Transverse colon (tissue), 4 donors: ENCODE measurements around the gene WNT4. TPM values are rescaled to one million over a fixed set of nuclear protein-coding genes. Genes with fewer than 3 reads are reported as not detected.

Source experiments
- DNase-seq: peaks from one replicate; pipeline ENCODE4 v3.0.0-alpha.2; 2019
- H3K27ac ChIP-seq, 4 donors: fragments of 200-600 bp; sonication (generic); 2 replicates each; pipeline ENCODE4 v1.5.1; 2016 to 2018; ENCODE audit warnings: inconsistent platforms in 4 of 4
- H3K27me3 ChIP-seq: fragments of 200-600 bp; sonication (generic); 2 replicates; pipeline ENCODE4 v1.5.1; 2017; ENCODE audit warnings: inconsistent platforms
- H3K36me3 ChIP-seq, 4 donors: fragments of 200-600 bp; sonication (generic); 2 replicates each; pipeline ENCODE4 v1.5.1; 2017 to 2019; ENCODE audit warnings: inconsistent platforms in 4 of 4
- H3K4me1 ChIP-seq, 4 donors: fragments of 200-600 bp; sonication (generic); 2 replicates each; pipeline ENCODE4 v1.5.1; 2017 to 2020; ENCODE audit warnings: inconsistent platforms in 4 of 4
- H3K4me3 ChIP-seq, 4 donors: fragments of 200-600 bp; sonication (generic); 1 replicate in 1 of 4; 2 replicates in 3 of 4; pipeline versions ENCODE4 v1.5.1 to v1.6.1; 2017 to 2019; ENCODE audit warnings: inconsistent platforms in 4 of 4
- H3K9me3 ChIP-seq, 2 donors: fragments of 200-600 bp; sonication (generic); 2 replicates each; pipeline ENCODE4 v1.5.1; 2017 to 2019; ENCODE audit warnings: inconsistent platforms in 2 of 2
- CTCF ChIP-seq, 5 experiments: fragments of 200-600 bp in 3 of 5; fragments of 450-650 bp in 2 of 5; sonication (generic) in 3 of 5; IDR thresholded peaks; 1 replicate in 2 of 5; 2 replicates in 3 of 5; pipeline ENCODE4 v1.5.1; 2016 to 2017; ENCODE audit warnings: antibody characterized with exemption in 5 of 5, inconsistent platforms in 3 of 5, mild to moderate bottlenecking in 2 of 5, moderate library complexity in 1 of 5
- EP300 ChIP-seq: sonication (generic); formaldehyde crosslinking; IDR thresholded peaks from one replicate; pipeline ENCODE4 v1.6.1; 2017; ENCODE audit warnings: antibody characterized with exemption, low read depth
- POLR2A ChIP-seq: fragments of 450-650 bp; IDR thresholded peaks from one replicate; pipeline ENCODE4 v1.6.1; 2016; ENCODE audit warnings: antibody characterized with exemption, mild to moderate bottlenecking, moderate library complexity
- POLR2AphosphoS5 ChIP-seq, 3 donors: sonication (generic); formaldehyde crosslinking; IDR thresholded peaks; one replicate each; pipeline ENCODE4 v1.6.1; 2016; ENCODE audit warnings: antibody characterized with exemption in 3 of 3
- WGBS, 2 donors: methylation state at CpG; one replicate each; pipeline ENCODE4 v1.1.5; 2018; ENCODE audit warnings: low coverage in 1 of 2; 5-methylcytosine and 5-hydroxymethylcytosine counted together
- in situ Hi-C, 4 donors: fragments of 200-750 bp; cut with MboI; loops; one replicate each; pipeline versions ENCODE4 v1.15.0 to v1.15.1; 2017; ENCODE audit warnings: low sequenced_read_pairs in 3 of 4, low pct_ligation_motif_present in 1 of 4, low pct_unique_long_range_greater_than_20kb in 1 of 4
- intact Hi-C: fragments of 100-400 bp; cut with DNase I; formaldehyde crosslinking; loops from one replicate; pipeline ENCODE4 v1.15.1; 2023; ENCODE audit warnings: low total_unique reads
- total RNA-seq, 4 donors: library from RNA; depleted of rRNA; stranded (reverse); fragments of >200 nt; gene quantifications; one replicate each; pipeline ENCODE4 v1.1.0, GENCODE V29; 2016

WNT4 gene
- total RNA-seq, 4 donors from 2014 or later = 0.82 to 3.0 (median 2.1) TPM; not detected in 1

GRCh38 chr1:22174446-22175220 is 31.7 kb upstream of the WNT4 start:
- WGBS, 2 donors = 78 to 85% methylated on average over 4 to 9 of the region's 9 CpGs
- Histone ChIP-seq H3K9me3 (no peaks in the 10 kb centered on the region), H3K36me3 (no peaks in the 10 kb centered on the region), H3K27ac (no peak overlapping the region), H3K4me1 (no peaks in the 10 kb centered on the region), H3K27me3 (no peaks in the 10 kb centered on the region), H3K4me3 (no peak overlapping the region)
- in situ Hi-C loops (no loop called here), intact Hi-C loops (no loop called here)
- TF ChIP-seq EP300 (no peak), CTCF (IDR thresholded peaks at IDR 0.05) (no peak), POLR2A (no peak), POLR2AphosphoS5 (IDR thresholded peaks at IDR 0.05) (no peak)
- DNase-seq = no peak

- H3K27me3 ChIP-seq = no peaks in the 10 kb centered on the region
- no peaks in the 10 kb centered on the region for H3K4me1 ChIP-seq
- in situ Hi-C loops (no loop called here), intact Hi-C loops (no loop called here)
- TF ChIP-seq POLR2AphosphoS5 (IDR thresholded peaks at IDR 0.05) = no peak
- TF ChIP-seq EP300 = no peak
- TF ChIP-seq POLR2A = no peak
- no peak for TF ChIP-seq CTCF (IDR thresholded peaks at IDR 0.05)
- no peak overlapping the region for H3K27ac ChIP-seq
- 89 to 100% methylated on average over 1 to 18 of the region's 18 CpGs for WGBS, 2 donors
- H3K36me3 ChIP-seq = no peaks in the 10 kb centered on the region
- no peak for DNase-seq
- H3K4me3 ChIP-seq = no peak overlapping the region
- H3K9me3 ChIP-seq = no peaks in the 10 kb centered on the region
Observed at GRCh38 chr1:22171951-22172715, 29.2 kb upstream of the WNT4 start.

- intact Hi-C loops = no loop called here
- Histone ChIP-seq H3K9me3 (no peaks in the 10 kb centered on the region), H3K27ac (no peak overlapping the region), H3K4me3 (no peak overlapping the region), H3K27me3 (no peaks in the 10 kb centered on the region), H3K36me3 (no peaks in the 10 kb centered on the region), H3K4me1 (no peaks in the 10 kb centered on the region)
- DNase-seq = no peak
- no peak for TF ChIP-seq POLR2AphosphoS5 (IDR thresholded peaks at IDR 0.05)
- no peak for TF ChIP-seq POLR2A
- no peak for TF ChIP-seq CTCF (IDR thresholded peaks at IDR 0.05)
- TF ChIP-seq EP300 = no peak
- in situ Hi-C loops = no loop called here
- WGBS, 2 donors = 86% methylated on average over 4 of the region's 4 CpGs; no CpG with 5 or more reads in 1 of the 2 donors
Observed at GRCh38 chr1:22169816-22170215, 26.9 kb upstream of the WNT4 start.

- in situ Hi-C loops = no loop called here
- 20 to 36% methylated on average over 1 to 4 of the region's 4 CpGs for WGBS, 2 donors
- Histone ChIP-seq H3K36me3 (no peaks in the 10 kb centered on the region), H3K4me3 (no peak overlapping the region), H3K4me1 (peaks cover 0 to 6% (median 0%) of the 10 kb centered on the region in 4 donors), H3K9me3 (no peaks in the 10 kb centered on the region), H3K27me3 (no peaks in the 10 kb centered on the region), H3K27ac (no peak overlapping the region)
- intact Hi-C loops = no loop called here
- no peak for TF ChIP-seq POLR2A
- TF ChIP-seq EP300 = no peak
- TF ChIP-seq POLR2AphosphoS5 (IDR thresholded peaks at IDR 0.05) = no peak
- TF ChIP-seq CTCF (IDR thresholded peaks at IDR 0.05) = no peak
- DNase-seq = no peak
Observed at GRCh38 chr1:22168412-22168973, 25.6 kb upstream of the WNT4 start.
